Iris pigment epithelial cell (primary cell): ENCODE results near the gene VANGL1.

Source experiments
- DNase-seq: peaks from one replicate; pipeline ENCODE4 v3.0.0-alpha.2; 2011; ENCODE audit warnings: low read depth

VANGL1 gene

GRCh38 chr1:115744646-115745275 is 103.0 kb downstream of the VANGL1 start:
- no peak for DNase-seq

DNA sequence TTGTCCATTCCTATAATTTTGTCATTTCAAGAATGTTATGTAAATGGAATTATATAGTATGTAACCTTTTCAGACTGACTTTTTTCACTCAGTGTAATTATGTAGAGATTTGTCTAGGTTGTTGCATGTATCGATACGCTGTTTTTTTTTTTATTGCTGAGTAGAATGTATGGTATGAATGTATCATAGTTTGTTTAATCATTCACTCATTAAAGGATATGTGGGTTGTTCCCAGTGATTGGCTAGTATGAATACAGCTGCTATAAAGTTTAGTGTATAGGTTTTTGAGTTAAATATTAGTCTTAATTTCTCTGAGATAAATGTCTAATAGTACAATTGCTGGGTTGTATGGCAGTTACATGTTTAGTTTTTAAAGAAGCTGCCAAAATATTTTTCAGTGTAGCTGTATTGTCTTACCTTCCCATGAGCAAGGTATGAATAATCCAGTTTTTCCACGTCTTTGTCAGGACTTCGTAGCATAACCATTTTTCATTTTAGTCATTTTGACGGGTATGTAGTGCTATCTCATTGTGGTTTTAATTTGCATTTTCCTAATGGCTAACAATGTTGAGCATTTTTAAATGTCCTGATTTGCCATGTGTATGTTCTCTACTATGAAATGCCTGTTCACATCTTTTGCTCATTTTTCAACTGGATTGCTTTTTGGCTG is 104.4 kb downstream of the VANGL1 start:
- DNase-seq = no peak
